Suprapubic skin (tissue), 4 donors: ENCODE results near the gene VPS8. TPM values are rescaled to one million over a fixed set of nuclear protein-coding genes. Genes with fewer than 3 reads are reported as not detected.

Source experiments
- DNase-seq, 2 donors: peaks; one replicate each; pipeline ENCODE4 v3.0.0-alpha.2; 2019; ENCODE audit warnings: low spot score in 2 of 2
- H3K27ac ChIP-seq: fragments of 200-600 bp; sonication (generic); one replicate; pipeline ENCODE4 v1.5.1; 2019
- H3K27me3 ChIP-seq: fragments of 200-600 bp; sonication (generic); one replicate; pipeline ENCODE4 v1.5.1; 2019
- H3K36me3 ChIP-seq: fragments of 200-600 bp; sonication (generic); one replicate; pipeline ENCODE4 v1.5.1; 2019
- H3K4me1 ChIP-seq: fragments of 200-600 bp; sonication (generic); one replicate; pipeline ENCODE4 v1.5.1; 2019
- H3K4me3 ChIP-seq: fragments of 200-600 bp; sonication (generic); one replicate; pipeline ENCODE4 v1.5.1; 2019; ENCODE audit warnings: mild to moderate bottlenecking
- H3K9me3 ChIP-seq: fragments of 200-600 bp; sonication (generic); one replicate; pipeline ENCODE4 v1.5.1; 2019
- CTCF ChIP-seq, 2 donors: fragments of 200-600 bp in 1 of 2; fragments of 450-650 bp in 1 of 2; sonication (generic) in 1 of 2; IDR thresholded peaks; one replicate each; pipeline ENCODE4 v1.5.1; 2016 to 2019; ENCODE audit warnings: antibody characterized with exemption in 2 of 2, mild to moderate bottlenecking in 1 of 2, moderate library complexity in 1 of 2
- EP300 ChIP-seq: sonication (generic); formaldehyde crosslinking; IDR thresholded peaks from one replicate; pipeline ENCODE4 v1.6.1; 2017; ENCODE audit warnings: antibody characterized with exemption
- POLR2A ChIP-seq, 2 donors: fragments of 450-650 bp; IDR thresholded peaks; one replicate each; pipeline ENCODE4 v1.6.1; 2017; ENCODE audit warnings: antibody characterized with exemption in 2 of 2, mild to moderate bottlenecking in 2 of 2, moderate library complexity in 2 of 2
- POLR2AphosphoS5 ChIP-seq, 3 donors: sonication (generic); formaldehyde crosslinking; IDR thresholded peaks; one replicate each; pipeline ENCODE4 v1.6.1; 2017; ENCODE audit warnings: antibody characterized with exemption in 3 of 3
- WGBS: methylation state at CpG from one replicate; pipeline ENCODE4 v1.1.5; 2018; 5-methylcytosine and 5-hydroxymethylcytosine counted together
- total RNA-seq, 4 donors: library from RNA; depleted of rRNA; stranded (reverse); fragments of >200 nt; gene quantifications; one replicate each; pipeline ENCODE4 v1.1.0, GENCODE V29; 2016

The VPS8 gene
- total RNA-seq, 4 donors from 2014 or later: 36.1 to 93.8 (median 57.2) TPM

- H3K4me3 ChIP-seq: no peak overlapping the region
- H3K36me3 ChIP-seq: peaks cover 3% of the 10 kb centered on the region
- WGBS: 91% methylated on average over 5 of the region's 5 CpGs
- H3K27ac ChIP-seq: no peak overlapping the region
- TF ChIP-seq EP300: no peak
- no peak for TF ChIP-seq CTCF (IDR thresholded peaks at IDR 0.05)
- no peak for TF ChIP-seq POLR2A (IDR thresholded peaks at IDR 0.05)
- TF ChIP-seq POLR2AphosphoS5 (IDR thresholded peaks at IDR 0.05): no peak
- DNase-seq: no peak
- no peaks in the 10 kb centered on the region for H3K27me3 ChIP-seq
- H3K4me1 ChIP-seq: peaks cover 21% of the 10 kb centered on the region
- H3K9me3 ChIP-seq: no peaks in the 10 kb centered on the region
Observed at GRCh38 chr3:184816614-184817013, 4.6 kb downstream of the VPS8 start.

GRCh38 chr3:184820525-184820924 lies 8.6 kb downstream of the VPS8 start:
- Histone ChIP-seq H3K36me3 (peaks cover 3% of the 10 kb centered on the region), H3K4me1 (no peaks in the 10 kb centered on the region), H3K4me3 (no peak overlapping the region), H3K27me3 (no peaks in the 10 kb centered on the region), H3K27ac (no peak overlapping the region), H3K9me3 (no peaks in the 10 kb centered on the region)
- no peak for DNase-seq
- no peak for TF ChIP-seq POLR2AphosphoS5 (IDR thresholded peaks at IDR 0.05)
- TF ChIP-seq CTCF (IDR thresholded peaks at IDR 0.05): no peak
- no peak for TF ChIP-seq POLR2A (IDR thresholded peaks at IDR 0.05)
- TF ChIP-seq EP300: no peak

- Histone ChIP-seq H3K27me3 (no peaks in the 10 kb centered on the region), H3K36me3 (peaks cover 4% of the 10 kb centered on the region), H3K4me3 (no peak overlapping the region), H3K27ac (no peak overlapping the region), H3K9me3 (no peaks in the 10 kb centered on the region), H3K4me1 (no peaks in the 10 kb centered on the region)
- no peak for TF ChIP-seq POLR2A (IDR thresholded peaks at IDR 0.05)
- no peak for TF ChIP-seq CTCF (IDR thresholded peaks at IDR 0.05)
- no peak for TF ChIP-seq EP300
- no peak for TF ChIP-seq POLR2AphosphoS5 (IDR thresholded peaks at IDR 0.05)
- 100% methylated on average over 4 of the region's 4 CpGs for whole genome bisulfite sequencing
- DNase-seq: no peak
Observed at GRCh38 chr3:184821034-184821433, 9.1 kb downstream of the VPS8 start.

- Histone ChIP-seq H3K36me3 (peaks cover 11% of the 10 kb centered on the region), H3K9me3 (no peaks in the 10 kb centered on the region), H3K4me1 (no peaks in the 10 kb centered on the region), H3K4me3 (no peak overlapping the region), H3K27me3 (no peaks in the 10 kb centered on the region), H3K27ac (no peak overlapping the region)
- TF ChIP-seq EP300 (no peak), CTCF (IDR thresholded peaks at IDR 0.05) (no peak), POLR2AphosphoS5 (IDR thresholded peaks at IDR 0.05) (no peak), POLR2A (IDR thresholded peaks at IDR 0.05) (no peak)
- no peak for DNase-seq
Observed at GRCh38 chr3:184822081-184822480, 10.1 kb downstream of the VPS8 start.

GRCh38 chr3:184822654-184823053 lies 10.7 kb downstream of the VPS8 start:
- Histone ChIP-seq H3K4me3 (no peak overlapping the region), H3K4me1 (no peaks in the 10 kb centered on the region), H3K9me3 (no peaks in the 10 kb centered on the region), H3K27me3 (no peaks in the 10 kb centered on the region), H3K36me3 (peaks cover 14% of the 10 kb centered on the region), H3K27ac (no peak overlapping the region)
- TF ChIP-seq CTCF (IDR thresholded peaks at IDR 0.05) (no peak), EP300 (no peak), POLR2A (IDR thresholded peaks at IDR 0.05) (no peak), POLR2AphosphoS5 (IDR thresholded peaks at IDR 0.05) (no peak)
- 37% methylated on average over 1 of the region's 1 CpG for WGBS
- DNase-seq: no peak
